ENCODE measurements around the gene TRMT5. TPM values are rescaled to one million over a fixed set of nuclear protein-coding genes. Genes with fewer than 3 reads are reported as not detected.

The TRMT5 gene
- total and polyA plus RNA-seq, 2 of the 8 experiments (the other 6 are each of a cell fraction or from before 2014, with no cell fraction given) = 4.3 to 24.2 TPM

DNA sequence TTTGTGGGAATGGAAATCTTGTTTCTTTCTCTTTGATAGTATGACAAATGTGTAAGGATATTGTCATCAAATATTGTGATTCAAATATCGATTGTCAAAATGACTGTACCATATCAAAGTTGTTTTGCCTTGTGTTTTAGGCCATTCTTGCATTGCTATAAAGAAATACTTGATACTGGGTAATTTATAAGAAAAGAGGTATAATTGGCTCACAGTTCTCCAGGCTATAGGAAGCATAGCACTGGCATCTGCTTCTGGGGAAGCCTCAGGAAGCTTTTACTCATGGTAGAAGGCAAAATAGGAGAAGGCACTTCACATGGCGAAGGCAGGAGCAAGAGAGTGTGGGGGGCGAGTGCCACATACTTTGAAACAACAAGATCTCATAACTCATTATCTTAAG, 7.8 kb downstream of the TRMT5 start:
- no peak overlapping the region for H2BK5ac ChIP-seq (ENCODE audit: low read depth, low read length)
- no peak overlapping the region for H3K18ac ChIP-seq (ENCODE audit: extremely low read depth, low read length)
- WGBS, 2 experiments (ENCODE audit: extremely low coverage in 1 of 2, insufficient coverage in 1 of 2, insufficient read length in 1 of 2, insufficient replicate concordance in 2 of 2, low coverage in 1 of 2, low lambda C conversion rate in 2 of 2, missing lambda C conversion rate in 1 of 2) = 92% methylated on average over 3 of the region's 3 CpGs; no CpG with 5 or more reads in 1 of the 2 experiments
- H3K27me3 ChIP-seq (replicated peaks in 1 of 4; ENCODE audit: control insufficient read depth in 3 of 4, extremely low read depth in 1 of 4, insufficient read depth in 3 of 4, low read length in 3 of 4) = no peaks in the 10 kb centered on the region
- H2BK120ac ChIP-seq (replicated peaks; ENCODE audit: low read depth, low read length) = no peak overlapping the region
- DNase-seq (ENCODE audit: low read depth in 1 of 2, low spot score in 2 of 2) (no peak), FAIRE-seq (no peak)
- H3K9ac ChIP-seq (replicated peaks in 1 of 4; ENCODE audit: extremely low read depth in 1 of 4, low read depth in 3 of 4, low read length in 3 of 4) = no peak overlapping the region
- ChIA-PET CTCF (ENCODE audit: partially characterized antibody) (no interaction called here), POLR2A (ENCODE audit: partially characterized antibody) (no interaction called here)
- H2BK15ac ChIP-seq (ENCODE audit: low read length) = no peak overlapping the region
- H4K91ac ChIP-seq (replicated peaks; ENCODE audit: insufficient read length, low read length) = no peak overlapping the region
- no peaks in the 10 kb centered on the region for H3K9me3 ChIP-seq (ENCODE audit: insufficient read depth in 2 of 2, low read depth in 1 of 2, low read length in 1 of 2)
- peaks cover 0 to 3% of the 10 kb centered on the region in 2 experiments for H4K20me1 ChIP-seq (replicated peaks in 1 of 2; ENCODE audit: control insufficient read depth in 1 of 2, insufficient read depth in 2 of 2, low read length in 2 of 2)
- H3K4me3 ChIP-seq (ENCODE audit: extremely low read depth in 1 of 4, insufficient read depth in 2 of 4, low read depth in 3 of 4, low read length in 4 of 4) = no peak overlapping the region
- no peak overlapping the region for H3K27ac ChIP-seq (ENCODE audit: low read depth, low read length)
- H2AK5ac ChIP-seq (ENCODE audit: low read depth, low read length) = no peak overlapping the region
- no peak overlapping the region for H2BK20ac ChIP-seq (ENCODE audit: low read length)
- no peak overlapping the region for H3K14ac ChIP-seq (ENCODE audit: insufficient read length)
- no peak overlapping the region for H4K5ac ChIP-seq (ENCODE audit: insufficient read length, low read depth, low read length)
- no peak overlapping the region for H2AFZ ChIP-seq (ENCODE audit: low read length)
- no peak overlapping the region for H3K4ac ChIP-seq (replicated peaks; ENCODE audit: insufficient read length, low read depth, low read length)
- no peak overlapping the region for H2BK12ac ChIP-seq (ENCODE audit: low read depth, low read length)
- H3K4me2 ChIP-seq (ENCODE audit: insufficient read depth in 1 of 2, low read depth in 2 of 2, low read length in 2 of 2) = no peak overlapping the region
- H3K79me1 ChIP-seq (ENCODE audit: low read depth, low read length) = no peaks in the 10 kb centered on the region
- no peaks in the 10 kb centered on the region for H3K23me2 ChIP-seq (ENCODE audit: low read depth, low read length)
- peaks cover 0 to 4% of the 10 kb centered on the region in 2 experiments; a peak in 2 of 4 replicates for H3K79me2 ChIP-seq (ENCODE audit: control insufficient read depth in 1 of 2, insufficient read depth in 2 of 2, low read length in 2 of 2)
- no peak overlapping the region for H3K56ac ChIP-seq (replicated peaks; ENCODE audit: insufficient read length, low read depth, low read length)
- peaks cover 0 to 34% (median 10%) of the 10 kb centered on the region in 4 experiments; a peak in 6 of 8 replicates for H3K36me3 ChIP-seq (ENCODE audit: control insufficient read depth in 2 of 4, insufficient read depth in 4 of 4, low read length in 3 of 4)
- H4K8ac ChIP-seq (ENCODE audit: extremely low read depth, insufficient read depth, low read length) = no peak overlapping the region
- H3K23ac ChIP-seq (ENCODE audit: insufficient read length) = no peak overlapping the region
- no peaks in the 10 kb centered on the region for H3K4me1 ChIP-seq (replicated peaks in 1 of 4; ENCODE audit: control insufficient read depth in 3 of 4, insufficient read depth in 4 of 4, low read length in 3 of 4)
- TF ChIP-seq E2F6 (IDR thresholded peaks at IDR 0.05) (no peak), GABPA (IDR thresholded peaks at IDR 0.05; ENCODE audit: borderline replicate concordance, insufficient read depth, low read length) (no peak), BRCA1 (IDR thresholded peaks at IDR 0.05; ENCODE audit: low read depth, low read length) (no peak), ZNF274 (IDR thresholded peaks at IDR 0.05; ENCODE audit: borderline replicate concordance, extremely low read depth, low read length) (no peak), SIN3A (conservative IDR thresholded peaks at IDR 0.05 in 1 of 2, IDR thresholded peaks at IDR 0.05 in 1 of 2; ENCODE audit: low read depth in 1 of 2, low read length in 2 of 2) (no peak), EZH2 (IDR thresholded peaks at IDR 0.05; ENCODE audit: low read depth, low read length, severe bottlenecking) (no peak), CBX8 (IDR thresholded peaks at IDR 0.05; ENCODE audit: borderline replicate concordance, low read depth, low read length) (no peak), RAD21 (IDR thresholded peaks at IDR 0.05 in 1 of 2, conservative IDR thresholded peaks at IDR 0.05 in 1 of 2; ENCODE audit: low read depth in 2 of 2, low read length in 2 of 2) (no peak), CREB1 (IDR thresholded peaks at IDR 0.05) (no peak), TCF12 (IDR thresholded peaks at IDR 0.05; ENCODE audit: low read depth, low read length) (no peak), KDM1A (IDR thresholded peaks at IDR 0.05; ENCODE audit: borderline replicate concordance, low read length) (no peak)
